Skeletal muscle cell (primary cell): ENCODE results near the gene ARID3C.
"Not testable (repeated sequence)": the region's sequence is repeated elsewhere in the genome, so short reads cannot be mapped to it uniquely, and the experiment has no call there.

ENCODE experiments used
- DNase-seq: peaks from one replicate; pipeline ENCODE4 v3.0.0-alpha.2; 2010; ENCODE audit warnings: low read depth
- H3K4me3 ChIP-seq: 2 replicates; pipeline ENCODE4 v1.5.1; 2011; ENCODE audit warnings: low read depth, mild to moderate bottlenecking, control low read depth, low read length, moderate library complexity

The ARID3C gene

GRCh38 chr9:34653151-34654072, 24.5 kb upstream of the ARID3C start:
- peak; percentile 22 for DNase-seq
- no peak overlapping the region for H3K4me3 ChIP-seq

GRCh38 chr9:34652602-34653000, 23.7 kb upstream of the ARID3C start:
- H3K4me3 ChIP-seq, result peak overlapping the region; percentile 45
- no peak for DNase-seq

GRCh38 chr9:34651876-34652601, 23.2 kb upstream of the ARID3C start, which contains the start of gene IL11RA:
Gene IL11RA, plus strand, starts transcription at chr9:34652185. Its CDS starts 3,033 bp downstream, at chr9:34655218.
- peak within 1 kb of the TSS; percentile 45 for H3K4me3 ChIP-seq
- peak; percentile 41 for DNase-seq

GRCh38 chr9:34651321-34651720, 22.5 kb upstream of the ARID3C start:
- peak overlapping the region; percentile 45 for H3K4me3 ChIP-seq
- DNase-seq, result peak; percentile 19

GRCh38 chr9:34650816-34651215, 21.9 kb upstream of the ARID3C start:
- no peak overlapping the region for H3K4me3 ChIP-seq
- DNase-seq, result no peak

GRCh38 chr9:34648673-34649072, 19.8 kb upstream of the ARID3C start:
- H3K4me3 ChIP-seq, result no peak overlapping the region
- DNase-seq, result no peak

- DNase-seq, result no peak
- H3K4me3 ChIP-seq, result peak overlapping the region; percentile 80
These were observed 18.8 kb upstream of the ARID3C start for GRCh38 chr9:34647651-34648050.

GRCh38 chr9:34647084-34647403, 18.2 kb upstream of the ARID3C start:
- peak overlapping the region; percentile 80 for H3K4me3 ChIP-seq
- DNase-seq, result no peak

GRCh38 chr9:34646211-34647083, 17.6 kb upstream of the ARID3C start, which contains the start of gene GALT:
Gene GALT, plus strand, starts transcription at chr9:34646675. Its CDS starts 30 bp downstream, at chr9:34646705.
- peak within 1 kb of the TSS; percentile 80 for H3K4me3 ChIP-seq
- peak; percentile 41 for DNase-seq

- no peak overlapping the region for H3K4me3 ChIP-seq
- DNase-seq, result no peak
These were observed 16.0 kb upstream of the ARID3C start for GRCh38 chr9:34644766-34645314.

- no peak for DNase-seq
- H3K4me3 ChIP-seq, result no peak overlapping the region
These were observed 13.8 kb upstream of the ARID3C start for GRCh38 chr9:34642679-34643078.

GRCh38 chr9:34639322-34639721, 10.5 kb upstream of the ARID3C start:
- H3K4me3 ChIP-seq, DNase-seq: not testable (repeated sequence)

GRCh38 chr9:34638138-34638445, 9.2 kb upstream of the ARID3C start:
- DNase-seq, result no peak
- peak overlapping the region; percentile 81 for H3K4me3 ChIP-seq

- peak within 1 kb of the TSS; percentile 81 for H3K4me3 ChIP-seq
- DNase-seq, result peak; percentile 81
These were observed 8.7 kb upstream of the ARID3C start, which contains the start of gene SIGMAR1 for GRCh38 chr9:34637356-34638137. Gene SIGMAR1, minus strand, starts transcription at chr9:34637787. Its CDS starts 90 bp downstream, at chr9:34637697.

- H3K4me3 ChIP-seq, result peak overlapping the region; percentile 81
- DNase-seq, result no peak
These were observed 8.0 kb upstream of the ARID3C start for GRCh38 chr9:34636791-34637355.

- DNase-seq, result no peak
- no peak overlapping the region for H3K4me3 ChIP-seq
These were observed 6.7 kb upstream of the ARID3C start for GRCh38 chr9:34635556-34635955.

GRCh38 chr9:34634551-34635248, 5.8 kb upstream of the ARID3C start:
- no peak for DNase-seq
- no peak overlapping the region for H3K4me3 ChIP-seq
